ENCODE measurements around the gene MYO1H. TPM values are rescaled to one million over a fixed set of nuclear protein-coding genes. Genes with fewer than 3 reads are reported as not detected.

The MYO1H gene
- total RNA-seq, 1 donor from 2014 or later = 0.72 TPM

DNA sequence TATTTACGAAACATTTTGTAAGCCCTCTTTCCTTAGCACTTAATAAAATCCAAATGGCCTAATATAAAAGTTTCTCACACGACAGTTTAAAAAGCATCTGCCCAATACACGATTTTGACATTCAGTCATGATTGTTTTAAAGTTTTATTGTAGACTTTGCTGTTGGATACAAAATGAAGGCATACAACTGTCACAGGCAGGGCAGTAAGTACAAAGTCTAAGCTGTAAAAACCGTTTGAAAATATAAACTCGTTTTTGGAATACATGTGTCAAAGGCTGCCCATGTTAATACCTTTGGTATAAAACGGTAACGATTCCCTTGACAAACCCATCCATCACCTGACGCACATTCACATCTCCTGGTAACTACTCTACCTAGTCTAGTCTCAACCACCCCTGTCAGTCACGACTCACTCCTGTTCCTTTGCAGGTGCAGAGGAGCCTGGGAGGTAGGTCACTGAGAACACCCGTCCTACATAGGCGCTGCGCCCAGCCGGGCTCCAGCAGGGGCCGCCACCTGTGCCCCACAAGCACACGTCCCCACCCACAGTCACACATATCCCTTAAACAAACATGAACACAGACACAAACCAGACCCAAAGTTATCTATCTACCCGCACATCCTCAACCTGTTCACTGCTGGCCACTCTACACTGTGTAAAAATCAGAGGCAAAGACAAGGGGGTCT lies 102.3 kb downstream of the MYO1H start:
- no peak overlapping the region for H3K27ac Mint-ChIP-seq

GRCh38 chr12:109450980-109451379 lies 103.3 kb downstream of the MYO1H start:
- Mint-ChIP-seq H3K9me3 (no peaks in the 10 kb centered on the region), H3K4me3 (no peak overlapping the region), H3K27ac (no peak overlapping the region), H3K4me1 (ENCODE audit: unreplicated experiment) (peaks cover 11% of the 10 kb centered on the region), H3K27me3 (no peaks in the 10 kb centered on the region), H3K36me3 (peaks cover 44% of the 10 kb centered on the region)
- no peak for DNase-seq (ENCODE audit: extremely low spot score, unreplicated experiment)
- TF ChIP-seq, protein P1, sequence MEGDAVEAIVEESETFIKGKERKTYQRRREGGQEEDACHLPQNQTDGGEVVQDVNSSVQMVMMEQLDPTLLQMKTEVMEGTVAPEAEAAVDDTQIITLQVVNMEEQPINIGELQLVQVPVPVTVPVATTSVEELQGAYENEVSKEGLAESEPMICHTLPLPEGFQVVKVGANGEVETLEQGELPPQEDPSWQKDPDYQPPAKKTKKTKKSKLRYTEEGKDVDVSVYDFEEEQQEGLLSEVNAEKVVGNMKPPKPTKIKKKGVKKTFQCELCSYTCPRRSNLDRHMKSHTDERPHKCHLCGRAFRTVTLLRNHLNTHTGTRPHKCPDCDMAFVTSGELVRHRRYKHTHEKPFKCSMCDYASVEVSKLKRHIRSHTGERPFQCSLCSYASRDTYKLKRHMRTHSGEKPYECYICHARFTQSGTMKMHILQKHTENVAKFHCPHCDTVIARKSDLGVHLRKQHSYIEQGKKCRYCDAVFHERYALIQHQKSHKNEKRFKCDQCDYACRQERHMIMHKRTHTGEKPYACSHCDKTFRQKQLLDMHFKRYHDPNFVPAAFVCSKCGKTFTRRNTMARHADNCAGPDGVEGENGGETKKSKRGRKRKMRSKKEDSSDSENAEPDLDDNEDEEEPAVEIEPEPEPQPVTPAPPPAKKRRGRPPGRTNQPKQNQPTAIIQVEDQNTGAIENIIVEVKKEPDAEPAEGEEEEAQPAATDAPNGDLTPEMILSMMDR (conservative IDR thresholded peaks at IDR 0.05) = no peak

More for the DNA sequence above, 102.3 kb downstream of the MYO1H start:
- Mint-ChIP-seq H3K4me1 (ENCODE audit: unreplicated experiment) (peaks cover 11% of the 10 kb centered on the region), H3K36me3 (peaks cover 43% of the 10 kb centered on the region), H3K27me3 (no peaks in the 10 kb centered on the region), H3K4me3 (no peak overlapping the region), H3K9me3 (no peaks in the 10 kb centered on the region)
- no peak for DNase-seq (ENCODE audit: extremely low spot score, unreplicated experiment)
- TF ChIP-seq, protein P1 (conservative IDR thresholded peaks at IDR 0.05) = no peak

DNA sequence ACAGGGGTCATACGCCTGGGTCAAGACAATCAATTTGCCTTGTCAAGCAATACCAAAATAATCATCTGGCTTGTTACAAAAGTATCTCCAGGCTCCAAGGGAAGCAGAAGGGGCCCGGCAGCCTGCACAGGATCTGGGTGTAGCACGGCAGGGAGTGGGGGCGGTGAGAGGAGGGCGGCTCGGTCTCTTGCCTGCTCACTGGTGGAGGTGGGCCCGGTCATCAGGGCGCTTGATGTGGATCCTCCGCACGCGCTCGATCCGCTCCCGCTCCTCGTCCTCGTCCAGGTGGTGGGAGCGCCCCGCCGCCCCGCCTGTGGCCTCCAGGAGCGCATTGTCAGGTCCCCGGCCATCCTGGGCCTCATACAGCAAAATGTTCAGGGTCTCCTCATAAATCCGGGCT lies 103.7 kb downstream of the MYO1H start:
- DNase-seq (ENCODE audit: extremely low spot score, unreplicated experiment) = no peak
- peaks cover 11% of the 10 kb centered on the region for H3K4me1 Mint-ChIP-seq (ENCODE audit: unreplicated experiment)
- no peaks in the 10 kb centered on the region for H3K27me3 Mint-ChIP-seq
- H3K4me3 Mint-ChIP-seq = no peak overlapping the region
- TF ChIP-seq, protein P1 (conservative IDR thresholded peaks at IDR 0.05) = no peak
- no peaks in the 10 kb centered on the region for H3K9me3 Mint-ChIP-seq
- H3K27ac Mint-ChIP-seq = no peak overlapping the region
- H3K36me3 Mint-ChIP-seq = peaks cover 46% of the 10 kb centered on the region

DNA sequence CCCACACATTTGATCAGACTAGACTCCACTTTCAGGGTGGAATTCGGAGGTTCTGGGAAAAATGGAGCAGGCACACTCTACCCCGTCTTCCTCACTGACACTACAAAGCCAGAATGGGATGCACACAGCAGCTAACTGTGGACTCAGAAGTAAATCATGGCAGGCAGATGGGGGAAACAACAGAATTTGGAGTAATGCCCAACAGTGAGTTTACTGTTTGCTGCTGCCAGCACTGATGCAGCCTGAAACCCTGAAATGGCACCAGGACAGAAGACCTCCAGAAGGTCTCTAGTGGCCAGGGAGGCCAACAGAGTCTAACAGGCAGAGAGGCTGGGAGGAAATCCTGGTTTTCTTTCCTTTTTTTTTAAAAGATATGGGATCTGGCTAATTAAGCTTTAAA lies 104.8 kb downstream of the MYO1H start:
- Mint-ChIP-seq H3K4me1 (ENCODE audit: unreplicated experiment) (peaks cover 14% of the 10 kb centered on the region), H3K27ac (no peak overlapping the region), H3K27me3 (no peaks in the 10 kb centered on the region), H3K4me3 (no peak overlapping the region), H3K9me3 (no peaks in the 10 kb centered on the region), H3K36me3 (peaks cover 55% of the 10 kb centered on the region)
- no peak for DNase-seq (ENCODE audit: extremely low spot score, unreplicated experiment)
- TF ChIP-seq, protein P1 (conservative IDR thresholded peaks at IDR 0.05) = no peak

GRCh38 chr12:109455706-109456105 lies 108.0 kb downstream of the MYO1H start:
- TF ChIP-seq, protein P1 (conservative IDR thresholded peaks at IDR 0.05) = no peak
- Mint-ChIP-seq H3K4me3 (no peak overlapping the region), H3K27ac (no peak overlapping the region), H3K4me1 (ENCODE audit: unreplicated experiment) (peaks cover 32% of the 10 kb centered on the region), H3K9me3 (no peaks in the 10 kb centered on the region), H3K36me3 (peaks cover 59% of the 10 kb centered on the region), H3K27me3 (no peaks in the 10 kb centered on the region)
- no peak for DNase-seq (ENCODE audit: extremely low spot score, unreplicated experiment)

Measured in type B pancreatic cell (in vitro differentiated cells).